H9 (cell line): ENCODE data around the gene RTTN. TPM values are rescaled to one million over a fixed set of nuclear protein-coding genes. Genes with fewer than 3 reads are reported as not detected.

ENCODE experiments used
- DNase-seq: peaks from one replicate; pipeline ENCODE4 v3.0.0-alpha.2; 2017
- H2AFZ ChIP-seq: one replicate; pipeline ENCODE4 v1.6.1; 2013; ENCODE audit warnings: mild to moderate bottlenecking, low read length, control low read depth, moderate library complexity
- H2AK5ac ChIP-seq: 2 replicates; pipeline ENCODE4 v1.6.1; 2013; ENCODE audit warnings: low read length, control low read depth, mixed read lengths; ENCODE audit not compliant: insufficient read length
- H2BK120ac ChIP-seq: one replicate; pipeline ENCODE4 v1.6.1; 2013; ENCODE audit warnings: low read depth, mild to moderate bottlenecking, low read length, control low read depth, inconsistent platforms; ENCODE audit not compliant: poor library complexity, severe bottlenecking
- H2BK12ac ChIP-seq: 2 replicates; pipeline ENCODE4 v1.6.1; 2013; ENCODE audit warnings: low read length, control low read depth, mixed read lengths, low read depth; ENCODE audit not compliant: insufficient read length
- H2BK15ac ChIP-seq: 2 replicates; pipeline ENCODE4 v1.6.1; 2013; ENCODE audit warnings: low read depth, low read length, control low read depth
- H2BK20ac ChIP-seq: one replicate; pipeline ENCODE4 v1.6.1; 2013; ENCODE audit warnings: low read depth, mild to moderate bottlenecking, low read length, control low read depth, inconsistent platforms; ENCODE audit not compliant: poor library complexity, severe bottlenecking
- H2BK5ac ChIP-seq: 2 replicates; pipeline ENCODE4 v1.6.1; 2013; ENCODE audit warnings: low read length, control low read depth, mixed read lengths; ENCODE audit not compliant: insufficient read length
- H3K14ac ChIP-seq: 2 replicates; pipeline ENCODE4 v1.6.1; 2013; ENCODE audit warnings: low read length, control low read depth; ENCODE audit not compliant: insufficient read depth
- H3K18ac ChIP-seq: 2 replicates; pipeline ENCODE4 v1.6.1; 2013; ENCODE audit warnings: low read depth, mild to moderate bottlenecking, mixed read lengths, low read length, control low read depth; ENCODE audit not compliant: insufficient read length
- H3K23ac ChIP-seq: 2 replicates; pipeline ENCODE4 v1.6.1; 2013; ENCODE audit warnings: low read length, control low read depth, mixed read lengths, low read depth; ENCODE audit not compliant: insufficient read length
- H3K23me2 ChIP-seq: 2 replicates; pipeline ENCODE4 v1.6.1; 2013; ENCODE audit warnings: low read depth, mild to moderate bottlenecking, mixed read lengths, low read length, control low read depth; ENCODE audit not compliant: insufficient read length, poor library complexity, severe bottlenecking
- H3K27ac ChIP-seq: 2 replicates; pipeline ENCODE4 v1.5.1; 2013; ENCODE audit warnings: low read length, control low read depth, mixed read lengths, low read depth; ENCODE audit not compliant: insufficient read length
- H3K27me3 ChIP-seq: 2 replicates; pipeline ENCODE4 v1.6.1; 2013; ENCODE audit warnings: low read length, control low read depth, inconsistent platforms; ENCODE audit not compliant: insufficient read depth
- H3K4ac ChIP-seq: 2 replicates; pipeline ENCODE4 v1.6.1; 2013; ENCODE audit warnings: low read depth, mild to moderate bottlenecking, control low read depth, inconsistent platforms, low read length, moderate library complexity
- H3K4me1 ChIP-seq: 2 replicates; pipeline ENCODE4 v1.6.1; 2013; ENCODE audit warnings: low read length, control low read depth, inconsistent platforms; ENCODE audit not compliant: insufficient read depth
- H3K4me2 ChIP-seq: 2 replicates; pipeline ENCODE4 v1.6.1; 2013; ENCODE audit warnings: low read length, control low read depth, mixed read lengths; ENCODE audit not compliant: insufficient read length, insufficient read depth
- H3K56ac ChIP-seq: 2 replicates; pipeline ENCODE4 v1.6.1; 2013; ENCODE audit warnings: low read depth, mild to moderate bottlenecking, mixed read lengths, low read length, control low read depth; ENCODE audit not compliant: insufficient read length
- H3K79me1 ChIP-seq: 2 replicates; pipeline ENCODE4 v1.6.1; 2013; ENCODE audit warnings: low read depth, mild to moderate bottlenecking, moderate library complexity, low read length, control low read depth, inconsistent platforms; ENCODE audit not compliant: insufficient read depth, poor library complexity, severe bottlenecking
- H3K79me2 ChIP-seq: 2 replicates; pipeline ENCODE4 v1.6.1; 2013; ENCODE audit warnings: low read length, control low read depth, inconsistent platforms; ENCODE audit not compliant: insufficient read depth
- H3K9ac ChIP-seq: 2 replicates; pipeline ENCODE4 v1.6.1; 2013; ENCODE audit warnings: low read length, control low read depth, mixed read lengths; ENCODE audit not compliant: insufficient read length; ENCODE audit errors: extremely low read depth
- H3K9me3 ChIP-seq: one replicate; pipeline ENCODE4 v1.6.1; 2013; ENCODE audit warnings: low read depth, low read length, inconsistent platforms; ENCODE audit not compliant: control insufficient read depth
- H3T11ph ChIP-seq: one replicate; pipeline ENCODE4 v1.6.1; 2013; ENCODE audit warnings: mild to moderate bottlenecking, low read length, control low read depth, inconsistent platforms
- H4K20me1 ChIP-seq: one replicate; pipeline ENCODE4 v1.6.1; 2013; ENCODE audit not compliant: control insufficient read depth, insufficient read length, insufficient read depth
- H4K5ac ChIP-seq: 2 replicates; pipeline ENCODE4 v1.6.1; 2013; ENCODE audit warnings: low read depth, mild to moderate bottlenecking, mixed read lengths, low read length, control low read depth; ENCODE audit not compliant: insufficient read length
- H4K8ac ChIP-seq: replicated peaks from 2 replicates; pipeline ENCODE4 v1.6.1; 2013; ENCODE audit warnings: low read length, control low read depth, mixed read lengths, low read depth; ENCODE audit not compliant: insufficient read length
- H4K91ac ChIP-seq: 2 replicates; pipeline ENCODE4 v1.6.1; 2013; ENCODE audit warnings: low read depth, mild to moderate bottlenecking, moderate library complexity, mixed read lengths, low read length, control low read depth; ENCODE audit not compliant: insufficient read length
- H3K27ac Mint-ChIP-seq, 3 experiments: 2 replicates in 2 of 3; 3 replicates in 1 of 3; pipeline ENCODE4 v1.8.0; 2020 to 2021; ENCODE audit warnings: mixed read lengths in 3 of 3, mild to moderate bottlenecking in 1 of 3, moderate library complexity in 1 of 3
- H3K27me3 Mint-ChIP-seq: 2 replicates; pipeline ENCODE4 v1.8.0; 2021; ENCODE audit warnings: low read depth, mild to moderate bottlenecking, moderate library complexity, mixed read lengths
- H3K36me3 Mint-ChIP-seq, 3 experiments: 2 replicates in 2 of 3; 3 replicates in 1 of 3; pipeline ENCODE4 v1.8.0; 2020 to 2021; ENCODE audit warnings: low read depth in 3 of 3, mixed read lengths in 3 of 3; ENCODE audit not compliant: insufficient read depth in 1 of 3
- H3K4me1 Mint-ChIP-seq, 2 experiments: 2 replicates each; pipeline ENCODE4 v1.8.0; 2020; ENCODE audit warnings: mixed read lengths in 2 of 2
- H3K4me3 Mint-ChIP-seq, 2 experiments: 2 replicates in 1 of 2; 3 replicates in 1 of 2; pipeline ENCODE4 v1.8.0; 2020 to 2021; ENCODE audit warnings: mild to moderate bottlenecking in 2 of 2, mixed read lengths in 2 of 2, moderate library complexity in 1 of 2
- H3K9me3 Mint-ChIP-seq, 2 experiments: 2 replicates in 1 of 2; 3 replicates in 1 of 2; pipeline ENCODE4 v1.8.0; 2020; ENCODE audit warnings: mild to moderate bottlenecking in 2 of 2, mixed read lengths in 2 of 2, moderate library complexity in 1 of 2
- CTCF ChIP-seq: fragments of 200-600 bp; sonication (generic); conservative IDR thresholded peaks from 3 replicates; pipeline ENCODE4 v1.8.0; 2021; ENCODE audit warnings: antibody characterized with exemption, mild to moderate bottlenecking
- WGBS: extraction: QIAGEN DNeasy Blood & Tissue Kit; methylation state at CpG from one replicate; pipeline ENCODE4 v1.1.7; 2013; ENCODE audit warnings: missing lambda C conversion rate, low lambda C conversion rate, mixed read lengths; ENCODE audit not compliant: insufficient read length; ENCODE audit errors: extremely low coverage; 5-methylcytosine and 5-hydroxymethylcytosine counted together
- total RNA-seq: library from RNA; stranded (reverse); gene quantifications from 2 replicates; pipeline ENCODE4 v1.2.1, GENCODE V29; 2021

The RTTN gene
- total RNA-seq, 1 experiment from 2014 or later: 17.6 TPM

- H3K4ac ChIP-seq: no peak overlapping the region
- Mint-ChIP-seq H3K27me3 (no peaks in the 10 kb centered on the region), H3K36me3 (peaks cover 11 to 28% (median 16%) of the 10 kb centered on the region in 3 experiments; a peak in 6 of 7 replicates), H3K4me1 (no peaks in the 10 kb centered on the region), H3K4me3 (no peak overlapping the region), H3K27ac (0 out of 7 replicates have a peak overlapping the region, but pooled peaks of 1 of the 3 experiments have one; percentile 49), H3K9me3 (no peaks in the 10 kb centered on the region; a peak in 1 of 5 replicates)
- no peak overlapping the region for H2BK15ac ChIP-seq
- H3K4me2 ChIP-seq: no peak overlapping the region
- no peaks in the 10 kb centered on the region for H3K23me2 ChIP-seq
- no peaks in the 10 kb centered on the region for H3K4me1 ChIP-seq
- WGBS: no CpG with 5 or more reads among the region's 11 CpGs
- H3T11ph ChIP-seq: no peak overlapping the region
- no peak overlapping the region for H3K14ac ChIP-seq
- H3K23ac ChIP-seq: no peak overlapping the region
- DNase-seq: no peak
- no peak overlapping the region for H2BK20ac ChIP-seq
- H3K56ac ChIP-seq: no peak overlapping the region
- H3K9me3 ChIP-seq: no peaks in the 10 kb centered on the region
- no peaks in the 10 kb centered on the region for H3K27me3 ChIP-seq
- no peak overlapping the region for H3K9ac ChIP-seq
- no peaks in the 10 kb centered on the region for H4K20me1 ChIP-seq
- H4K8ac ChIP-seq: no peak overlapping the region
- no peak for TF ChIP-seq CTCF
- no peak overlapping the region for H2BK120ac ChIP-seq
- H4K91ac ChIP-seq: no peak overlapping the region
- H2AFZ ChIP-seq: no peak overlapping the region
- no peak overlapping the region for H2BK12ac ChIP-seq
- H3K79me2 ChIP-seq: no peaks in the 10 kb centered on the region
- no peak overlapping the region for H3K27ac ChIP-seq
- H4K5ac ChIP-seq: no peak overlapping the region
- no peak overlapping the region for H2BK5ac ChIP-seq
- H3K79me1 ChIP-seq: no peaks in the 10 kb centered on the region
- H3K18ac ChIP-seq: no peak overlapping the region
- no peak overlapping the region for H2AK5ac ChIP-seq
Measured at GRCh38 chr18:70110678-70111077, 94.8 kb downstream of the RTTN start.
